NCI-H524 treated with DMSO at 0.1 percent for 48 hours (cell line): ENCODE data around the gene CLCA4.
A peak's percentile ranks its signal among the peaks of the same experiment; 100 is the strongest.
"Not testable (repeated sequence)": the region's sequence is repeated elsewhere in the genome, so short reads cannot be mapped to it uniquely, and the experiment has no call there.

Experiments used
- DNase-seq: peaks from one replicate; lab custom pipeline; 2025; lab: John Stamatoyannopoulos, UW

CLCA4 gene

DNA sequence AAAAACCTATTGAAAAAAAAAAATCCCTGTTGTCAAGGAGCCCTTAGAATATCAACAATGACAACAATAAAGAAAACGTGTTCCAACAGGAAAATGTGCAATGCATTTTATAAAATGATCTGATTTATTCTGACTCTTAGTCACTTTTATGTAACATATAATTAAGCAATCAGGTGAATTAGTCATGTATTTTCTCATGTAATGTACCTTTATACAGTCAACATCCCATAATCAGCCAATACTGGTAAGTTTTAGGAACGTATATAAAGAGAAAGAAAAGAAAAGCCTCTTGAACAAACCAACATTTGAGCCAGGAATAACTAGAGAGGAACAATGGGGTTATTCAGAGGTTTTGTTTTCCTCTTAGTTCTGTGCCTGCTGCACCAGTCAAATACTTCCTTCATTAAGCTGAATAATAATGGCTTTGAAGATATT lies at the start of gene CLCA4:
Gene CLCA4 (plus strand): TSS at position 292 of the 435 bp plus-strand sequence. CDS start 42 bp downstream, at position 334.
- DNase-seq, result no peak

DNA sequence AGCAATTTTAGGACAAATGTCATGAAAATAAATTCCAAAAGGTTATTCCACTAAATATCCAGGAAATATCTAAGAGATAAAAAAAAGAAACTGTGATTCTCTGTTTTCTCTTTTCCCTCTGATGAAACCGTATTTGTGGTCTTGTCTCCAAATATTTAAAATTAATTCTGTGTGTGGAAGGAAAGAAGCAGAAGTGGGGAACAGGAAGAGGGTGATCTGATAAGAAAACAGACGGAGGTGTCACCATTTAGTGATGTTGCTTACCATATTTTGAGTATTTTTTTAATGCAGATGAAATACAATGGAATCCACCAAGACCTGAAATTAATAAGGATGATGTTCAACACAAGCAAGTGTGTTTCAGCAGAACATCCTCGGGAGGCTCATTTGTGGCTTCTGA lies 48.6 kb upstream of the CLCA4 start:
- DNase-seq, result no peak

- DNase-seq, result no peak
Measured at GRCh38 chr1:86499987-86500593, 46.8 kb upstream of the CLCA4 start.

GRCh38 chr1:86500714-86501113 lies 46.2 kb upstream of the CLCA4 start:
- DNase-seq, result no peak

- DNase-seq, result not testable (repeated sequence)
Measured at GRCh38 chr1:86502125-86502646, 44.7 kb upstream of the CLCA4 start.

- peak; percentile 32 for DNase-seq
Measured at GRCh38 chr1:86502721-86503405, 44.0 kb upstream of the CLCA4 start.

DNA sequence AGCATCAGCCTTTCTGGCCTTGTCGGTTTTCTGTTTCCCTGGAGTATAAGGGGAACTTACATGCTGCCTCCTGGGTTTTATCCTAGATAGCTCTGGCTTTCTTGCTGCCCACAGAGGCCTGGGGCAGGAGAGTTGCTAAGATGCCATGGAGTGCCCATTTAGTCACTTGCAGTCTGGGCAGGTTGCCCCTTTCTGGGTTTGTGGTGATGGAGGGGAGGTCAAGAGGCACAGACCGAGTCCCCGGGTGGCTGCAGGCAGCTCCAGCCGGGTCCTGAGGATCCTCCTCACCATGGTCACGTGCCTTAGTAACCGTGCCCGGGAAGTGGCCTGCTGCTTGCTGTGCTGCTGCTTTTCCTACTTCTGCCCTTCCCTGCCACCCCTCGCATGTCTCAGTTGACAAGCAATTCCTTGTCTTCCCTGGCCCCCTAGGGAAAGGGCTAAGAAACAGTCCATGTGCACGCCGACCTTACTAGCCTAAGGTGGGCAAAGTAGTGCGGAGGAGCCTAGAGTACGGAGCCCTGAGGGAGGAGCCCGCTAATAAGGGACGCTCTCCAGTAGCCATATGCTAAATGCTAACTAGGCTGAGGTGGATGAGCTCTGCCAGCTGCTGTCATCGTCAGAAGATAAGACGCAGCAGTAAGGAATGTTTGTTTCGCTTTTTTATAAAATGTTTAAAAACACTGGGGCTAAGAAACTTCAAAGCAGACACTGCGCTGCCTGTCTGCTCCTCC lies 43.3 kb upstream of the CLCA4 start:
- DNase-seq, result peak; percentile 64

DNA sequence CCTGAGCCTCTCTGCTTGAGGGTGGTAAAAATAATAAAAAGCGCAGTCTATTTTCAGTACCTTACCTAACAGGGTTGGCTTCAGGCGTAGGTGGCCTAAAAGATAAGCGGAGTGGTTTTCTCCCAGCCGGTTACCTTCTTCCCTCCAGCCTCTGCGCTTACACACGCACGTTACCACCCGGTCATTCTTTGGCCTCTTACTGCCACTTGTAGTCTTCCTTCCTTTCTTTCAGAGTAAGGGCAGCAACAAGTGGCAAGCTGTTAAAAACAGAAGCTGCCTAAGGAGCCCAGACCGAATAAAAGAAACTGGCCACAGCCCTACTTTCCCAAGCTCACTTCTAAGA lies 42.8 kb upstream of the CLCA4 start:
- DNase-seq, result peak; percentile 53

DNA sequence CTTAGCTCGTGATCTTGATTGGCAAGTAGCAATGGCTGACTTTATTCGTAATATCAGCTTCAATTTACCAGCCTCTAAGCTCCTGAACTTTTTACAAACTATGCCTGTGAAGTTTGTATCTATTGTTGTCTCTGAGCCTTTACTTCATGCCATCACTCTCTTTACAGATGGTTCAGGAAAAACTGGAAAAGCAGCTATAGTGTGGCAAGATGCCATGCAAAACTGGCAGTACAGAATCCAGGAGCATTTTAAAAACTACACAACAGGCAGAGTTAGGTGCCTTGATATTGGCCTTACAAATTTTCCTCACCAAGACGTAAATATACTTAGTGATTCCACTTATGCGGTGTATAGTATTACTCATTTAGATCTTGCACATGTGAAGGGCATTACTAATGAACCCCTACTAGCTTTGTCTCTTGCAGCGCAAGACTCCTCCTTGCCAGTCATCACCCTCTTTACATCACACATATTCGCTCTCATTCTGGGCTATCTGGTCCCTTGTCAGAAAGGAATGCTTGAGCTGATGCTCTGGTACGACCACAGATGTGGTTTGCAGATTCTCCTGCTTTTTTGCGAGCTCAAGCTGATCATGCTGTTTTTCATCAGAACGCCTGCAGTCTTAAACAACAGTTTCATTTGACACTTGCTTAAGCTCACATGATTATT lies 41.8 kb upstream of the CLCA4 start:
- DNase-seq, result no peak

DNA sequence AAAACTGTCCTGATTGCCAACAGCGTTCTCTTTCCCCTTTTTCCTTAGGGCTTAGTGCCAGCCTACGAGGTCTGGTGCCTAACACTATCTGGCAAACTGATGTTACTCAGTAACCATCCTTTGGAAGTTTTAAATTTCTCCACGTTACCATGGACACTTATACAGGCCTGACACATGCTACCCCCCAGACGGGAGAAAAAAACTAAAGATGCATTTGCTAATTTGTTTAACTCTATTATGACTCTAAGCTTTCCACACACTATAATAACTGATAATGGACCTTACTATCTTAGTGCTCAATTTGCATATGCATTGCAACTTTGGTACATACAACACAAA lies 41.3 kb upstream of the CLCA4 start:
- DNase-seq, result no peak

GRCh38 chr1:86507935-86508582 lies 38.8 kb upstream of the CLCA4 start:
- no peak for DNase-seq

- no peak for DNase-seq
Measured at GRCh38 chr1:86508583-86508969, 38.3 kb upstream of the CLCA4 start.

GRCh38 chr1:86515597-86515996 lies 31.3 kb upstream of the CLCA4 start:
- DNase-seq, result no peak

DNA sequence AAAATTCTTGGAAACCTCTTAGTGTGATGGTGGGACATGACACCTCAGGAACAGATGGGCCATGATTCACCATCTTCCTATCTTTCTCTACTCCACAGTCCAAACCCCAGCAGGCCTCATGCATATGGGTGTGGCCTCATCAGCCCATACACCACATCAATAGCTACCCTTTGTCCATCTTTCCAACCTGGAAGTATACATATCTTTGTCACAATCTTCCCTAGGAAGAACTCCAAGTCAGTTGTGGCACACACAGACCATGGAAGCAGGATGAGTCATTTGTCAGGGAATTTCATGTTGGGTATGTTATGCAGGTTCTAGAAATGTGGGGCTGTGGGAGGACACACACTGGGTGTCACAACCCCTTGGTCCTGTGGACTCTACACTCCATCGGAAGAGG lies 30.5 kb upstream of the CLCA4 start:
- no peak for DNase-seq

DNA sequence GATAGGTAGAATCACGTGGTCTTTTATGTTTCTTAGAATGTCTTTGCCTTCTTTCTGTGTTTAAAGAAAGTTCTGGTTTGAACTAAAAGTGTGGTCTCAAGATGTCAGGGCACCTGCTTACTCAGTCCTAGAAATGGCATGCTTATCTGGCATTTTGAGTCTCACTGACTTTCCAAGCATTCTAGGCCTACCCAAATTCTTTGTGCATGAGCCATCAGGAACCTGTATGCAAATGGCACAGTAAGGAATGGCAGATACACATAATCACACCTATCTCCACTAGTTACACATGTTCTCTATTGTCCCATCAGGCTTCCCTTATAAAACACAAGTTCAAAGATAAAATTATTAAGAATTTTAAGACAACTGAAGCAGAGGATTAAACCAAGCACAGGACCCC lies 29.5 kb upstream of the CLCA4 start:
- DNase-seq, result no peak

DNA sequence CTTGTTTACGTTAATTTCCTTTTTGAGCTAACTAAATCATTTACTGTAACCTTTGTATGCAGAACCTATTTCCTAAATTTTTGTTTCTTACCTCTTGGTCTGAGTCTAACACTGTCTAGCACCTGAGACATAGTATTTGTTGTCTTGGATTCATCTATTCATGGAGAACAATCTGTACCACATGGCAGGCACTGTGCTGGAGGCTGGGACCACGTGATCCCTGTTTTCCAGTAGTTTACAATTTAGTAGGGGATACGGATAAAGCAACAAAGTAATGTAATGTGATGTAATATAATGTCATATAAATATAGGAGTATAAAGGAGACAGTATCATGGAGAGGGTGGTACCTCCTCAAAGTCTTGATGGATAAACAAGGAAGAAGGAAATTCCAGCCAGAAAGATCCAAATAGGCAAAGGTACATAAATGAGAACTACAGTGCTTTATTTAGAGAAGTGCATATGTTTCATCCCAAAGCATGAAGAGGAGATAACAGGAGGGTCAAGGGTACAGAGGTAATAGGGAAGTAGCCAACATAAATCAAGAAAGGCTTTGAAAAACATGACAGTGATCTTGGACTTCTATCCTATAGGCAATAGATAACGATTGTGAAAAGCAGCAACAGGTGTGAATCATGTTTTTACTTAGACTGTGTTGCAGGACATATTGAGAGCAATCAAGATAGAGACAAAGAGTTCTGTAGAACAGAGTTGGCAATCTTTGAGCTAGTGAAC lies 25.9 kb upstream of the CLCA4 start:
- DNase-seq, result no peak

GRCh38 chr1:86521522-86521891 lies 25.4 kb upstream of the CLCA4 start:
- no peak for DNase-seq

DNA sequence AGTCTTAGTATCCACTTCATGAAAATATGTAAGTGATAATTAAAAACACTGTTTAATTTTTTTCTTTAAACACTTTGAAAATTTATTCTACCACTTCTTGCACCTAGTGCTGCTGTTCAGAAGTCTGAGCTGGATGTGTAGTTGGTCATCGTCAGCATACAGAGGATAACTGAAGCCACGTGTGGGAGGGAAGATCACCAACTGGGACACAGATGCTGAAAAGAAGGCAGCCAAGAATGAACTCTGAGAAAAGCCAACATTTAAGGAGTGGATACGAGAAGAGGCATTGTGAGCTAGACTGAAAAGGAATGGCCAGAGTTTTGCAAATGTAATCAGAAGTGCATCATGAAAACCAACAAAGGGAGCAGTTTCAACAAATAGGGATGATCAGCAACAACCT lies 24.6 kb upstream of the CLCA4 start:
- no peak for DNase-seq

DNA sequence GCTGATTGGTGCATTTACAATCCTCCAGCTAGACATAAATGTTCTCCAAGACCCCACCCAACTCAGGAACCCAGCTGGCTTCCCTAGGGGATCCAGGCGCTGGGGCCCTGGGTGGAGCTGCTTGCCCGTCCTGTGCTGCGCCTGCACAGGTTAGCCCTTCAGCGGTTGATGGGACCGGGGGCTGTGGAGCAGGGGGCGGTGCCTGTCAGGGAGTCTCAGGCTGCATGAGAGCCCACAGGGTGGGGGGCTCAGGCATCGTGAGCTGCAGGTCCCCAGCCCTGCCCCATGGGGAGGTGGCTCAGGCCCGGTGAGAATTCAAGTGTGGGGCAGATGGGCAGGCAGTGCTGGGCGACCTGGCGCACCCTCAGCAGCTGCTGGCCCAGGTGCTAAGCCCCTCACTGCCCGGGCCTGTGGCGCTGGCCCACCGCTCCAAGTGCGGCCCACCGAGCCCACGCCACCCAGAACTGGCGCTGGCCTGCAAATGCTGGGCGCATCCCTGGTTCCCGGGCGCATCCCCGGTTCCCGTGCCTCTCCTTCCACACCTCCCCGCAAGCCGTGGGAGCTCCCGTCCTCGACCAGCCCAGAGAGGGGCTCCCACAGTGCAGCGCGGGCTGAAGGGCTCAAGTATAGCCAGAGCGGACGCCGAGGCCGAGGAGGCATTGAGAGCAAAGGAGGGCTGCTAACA lies 23.1 kb upstream of the CLCA4 start:
- no peak for DNase-seq

- no peak for DNase-seq
Measured at GRCh38 chr1:86527306-86527705, 19.6 kb upstream of the CLCA4 start.
